Measurements from ENCODE around the gene JARID2. TPM values are rescaled to one million over a fixed set of nuclear protein-coding genes. Genes with fewer than 3 reads are reported as not detected.

Gene JARID2
- total and polyA plus RNA-seq, 2 of the 4 experiments (the other 2 are of a cell fraction) = 9.6 to 12.9 TPM

- no CpG with 5 or more reads among the region's 5 CpGs for WGBS, 2 experiments (ENCODE audit: extremely low coverage in 2 of 2, insufficient read length in 1 of 2)
- H3K9me3 ChIP-seq (ENCODE audit: control insufficient read depth, insufficient read depth, low read length) = no peaks in the 10 kb centered on the region
- no TSS peak for BruUV-seq (replicated peaks)
- no peak overlapping the region for H2BK20ac ChIP-seq (ENCODE audit: low read depth, low read length)
- ChIA-PET CTCF (interaction anchor here (0.6 kb wide), 1 partner anchor 781 kb away, joined by 3 read pairs; no protein-coding TSS in a partner anchor), POLR2A (ENCODE audit: unreplicated experiment) (no interaction called here)
- no peak overlapping the region for H3K18ac ChIP-seq (ENCODE audit: low read depth, low read length)
- no peak overlapping the region for H2AFZ ChIP-seq (replicated peaks; ENCODE audit: low read length, poor library complexity)
- H3K79me1 ChIP-seq (ENCODE audit: low read depth in 1 of 2, low read length in 2 of 2) = peaks cover 23 to 69% of the 10 kb centered on the region in 2 experiments
- in situ Hi-C loops (cut with MboI; ENCODE audit: low sequenced_read_pairs) = no loop called here
- H4K5ac ChIP-seq (ENCODE audit: low read depth, low read length) = no peak overlapping the region
- intact Hi-C loops (cut with micrococcal nuclease) = no loop called here
- H3K27me3 ChIP-seq (ENCODE audit: control insufficient read depth, insufficient read depth, low read length) = no peaks in the 10 kb centered on the region
- peaks cover 76% of the 10 kb centered on the region for H4K20me1 ChIP-seq (ENCODE audit: insufficient read depth, low read length)
- no peak overlapping the region for H2AK9ac ChIP-seq (replicated peaks; ENCODE audit: low read depth, low read length, poor library complexity)
- H3K4me3 ChIP-seq (ENCODE audit: insufficient read depth, low read depth, low read length) = no peak overlapping the region
- TF ChIP-seq CHD1 (IDR thresholded peaks at IDR 0.05; ENCODE audit: low read depth, low read length) (no peak), MXI1 (IDR thresholded peaks at IDR 0.05; ENCODE audit: borderline replicate concordance, low read depth, low read length) (no peak), RCOR1 (IDR thresholded peaks at IDR 0.05; ENCODE audit: insufficient replicate concordance, low read length) (no peak), MAFK (IDR thresholded peaks at IDR 0.05; ENCODE audit: low read depth, low read length) (no peak), RFX5 (IDR thresholded peaks at IDR 0.05; ENCODE audit: low read depth, low read length) (no peak), POLR2A (IDR thresholded peaks at IDR 0.05; ENCODE audit: low read depth, low read length) (no peak), FOS (IDR thresholded peaks at IDR 0.05; ENCODE audit: low read depth, low read length) (no peak)
- no peak overlapping the region for H2BK15ac ChIP-seq (ENCODE audit: low read depth, low read length)
- no peak overlapping the region for H3K56ac ChIP-seq (ENCODE audit: extremely low read depth, insufficient read depth, low read length)
- no peak overlapping the region for H3K4me2 ChIP-seq (ENCODE audit: low read depth, low read length)
- DNase-seq (no peak), ATAC-seq (ENCODE audit: low read depth) (no peak)
- dilution Hi-C loops (cut with HindIII; ENCODE audit: low sequenced_read_pairs, unreplicated experiment) = no loop called here
- no peak overlapping the region for H3K4ac ChIP-seq (ENCODE audit: low read depth, low read length)
- no peak overlapping the region for H2BK5ac ChIP-seq (ENCODE audit: low read depth, low read length, poor library complexity, severe bottlenecking)
- peaks cover 16% of the 10 kb centered on the region for H3K4me1 ChIP-seq (ENCODE audit: control insufficient read depth, insufficient read depth, low read length)
- no peak overlapping the region for H3K23ac ChIP-seq (ENCODE audit: low read depth, low read length)
- H3K9me1 ChIP-seq (ENCODE audit: insufficient read depth, low read length) = peaks cover 6% of the 10 kb centered on the region
- H4K8ac ChIP-seq (ENCODE audit: low read depth in 2 of 2, low read length in 2 of 2) = no peak overlapping the region
- no peaks in the 10 kb centered on the region for H3K36me3 ChIP-seq (ENCODE audit: control insufficient read depth, insufficient read depth, low read length)
- H3K27ac ChIP-seq (ENCODE audit: insufficient read depth, low read length) = no peak overlapping the region
- no peak overlapping the region for H4K91ac ChIP-seq (ENCODE audit: insufficient read depth, low read depth, low read length)
- no peak overlapping the region for H2BK120ac ChIP-seq (ENCODE audit: low read depth, low read length)
- no peak overlapping the region for H3K9ac ChIP-seq (ENCODE audit: low read depth, low read length)
- no peak overlapping the region for H2AK5ac ChIP-seq (ENCODE audit: low read depth, low read length)
- no peak overlapping the region for H3K14ac ChIP-seq (replicated peaks; ENCODE audit: low read depth, low read length)
Measured at GRCh38 chr6:15279047-15279661, 33.3 kb downstream of the JARID2 start.
